ENCODE results near the gene MMS22L. TPM values are rescaled to one million over a fixed set of nuclear protein-coding genes. Genes with fewer than 3 reads are reported as not detected.

The MMS22L gene
- total and polyA plus RNA-seq, 10 of the 15 experiments (the other 5 are each of a cell fraction or from before 2014, with no cell fraction given): 5.0 to 33.9 (median 18.7) TPM

DNA sequence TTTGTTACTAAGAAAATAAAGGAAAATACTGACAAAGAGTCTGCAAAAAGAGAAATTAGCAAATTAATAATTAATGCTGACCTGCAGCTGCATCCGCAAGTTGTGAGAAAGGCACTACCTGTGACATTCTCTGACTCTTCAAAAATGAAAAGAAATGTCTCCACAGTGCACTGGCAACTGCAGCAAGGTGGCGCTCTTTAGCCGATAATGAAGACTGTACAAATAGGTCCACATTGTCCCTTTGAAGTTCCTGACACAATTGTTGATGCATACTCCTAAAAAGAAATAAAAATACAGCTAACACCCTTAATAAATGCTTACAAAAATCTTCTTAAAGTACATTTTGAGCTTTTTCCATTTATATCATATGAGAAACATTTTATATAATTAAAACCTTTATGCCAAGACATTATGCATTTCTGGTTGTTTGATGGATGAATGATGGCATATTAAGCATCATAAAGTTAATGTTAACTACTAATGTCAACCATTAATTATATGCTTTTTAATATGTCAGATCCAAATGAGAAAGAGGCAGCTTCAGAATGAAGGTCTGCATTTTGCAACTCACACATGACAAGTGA, 96.5 kb downstream of the MMS22L start:
- POLR2A ChIA-PET: no interaction called here
- ATAC-seq (peak; percentile 99), FAIRE-seq (peak; percentile 78), DNase-seq (ENCODE audit: low read depth, low spot score) (peak; percentile 26)
- 14% methylated on average over 3 of the region's 3 CpGs for WGBS (ENCODE audit: insufficient coverage, insufficient replicate concordance, low lambda C conversion rate, missing lambda C conversion rate)
- Histone ChIP-seq H3K9me3 (replicated peaks; ENCODE audit: control insufficient read depth, insufficient read depth, low read length) (no peaks in the 10 kb centered on the region), H3K4me1 (ENCODE audit: control insufficient read depth, insufficient read depth, low read length) (no peaks in the 10 kb centered on the region), H3K79me2 (ENCODE audit: control insufficient read depth, insufficient read depth, low read length) (no peaks in the 10 kb centered on the region), H2AFZ (ENCODE audit: control insufficient read depth, low read depth, low read length) (no peak overlapping the region), H3K36me3 (ENCODE audit: control insufficient read depth in 2 of 2, insufficient read depth in 2 of 2, low read length in 1 of 2) (no peaks in the 10 kb centered on the region), H3K4me2 (ENCODE audit: control insufficient read depth, insufficient read depth) (no peak overlapping the region), H3K27ac (ENCODE audit: control insufficient read depth, insufficient read depth) (no peak overlapping the region), H3K4me3 (no peak overlapping the region), H4K20me1 (ENCODE audit: control insufficient read depth, insufficient read depth) (no peaks in the 10 kb centered on the region), H3K9ac (ENCODE audit: control insufficient read depth, insufficient read depth, low read length) (no peak overlapping the region), H3K27me3 (replicated peaks in 1 of 2; ENCODE audit: control insufficient read depth in 2 of 2, insufficient read depth in 2 of 2, low read length in 1 of 2) (no peaks in the 10 kb centered on the region)
- CTCF ChIA-PET: interaction anchor here (0.6 to 8.3 kb wide), 36 partner anchors 9 to 559 kb away, joined by 3 to 103 read pairs (median 4); no protein-coding TSS in a partner anchor
- in situ Hi-C loops (cut with MboI) (no loop called here), intact Hi-C loops (cut with micrococcal nuclease; ENCODE audit: unreplicated experiment) (loop anchor here (1.0 kb wide), 2 partner anchors 118 to 208 kb away; no protein-coding TSS in a partner anchor)
- RAD21 ChIA-PET (ENCODE audit: unreplicated experiment): interaction anchor here (0.6 to 3.5 kb wide), 8 partner anchors 10 to 207 kb away, joined by 3 to 18 read pairs (median 4); no protein-coding TSS in a partner anchor
- TF ChIP-seq SMC3 (IDR thresholded peaks at IDR 0.05; ENCODE audit: borderline replicate concordance, low read length): peak; percentile 78; the same call in 1 of the 2 replicates
- peak; percentile 83 to 95 (median 91); a peak in 5 of 6 replicates for TF ChIP-seq CTCF (IDR thresholded peaks at IDR 0.05 in 2 of 3, conservative IDR thresholded peaks at IDR 0.05 in 1 of 3; ENCODE audit: control insufficient read depth in 2 of 3, extremely low read depth in 1 of 3, insufficient read depth in 1 of 3, low read depth in 3 of 3, low read length in 3 of 3)
- peak; percentile 95 for TF ChIP-seq RAD21 (IDR thresholded peaks at IDR 0.05; ENCODE audit: insufficient read depth, low read depth, low read length)
- TF ChIP-seq, protein P1, sequence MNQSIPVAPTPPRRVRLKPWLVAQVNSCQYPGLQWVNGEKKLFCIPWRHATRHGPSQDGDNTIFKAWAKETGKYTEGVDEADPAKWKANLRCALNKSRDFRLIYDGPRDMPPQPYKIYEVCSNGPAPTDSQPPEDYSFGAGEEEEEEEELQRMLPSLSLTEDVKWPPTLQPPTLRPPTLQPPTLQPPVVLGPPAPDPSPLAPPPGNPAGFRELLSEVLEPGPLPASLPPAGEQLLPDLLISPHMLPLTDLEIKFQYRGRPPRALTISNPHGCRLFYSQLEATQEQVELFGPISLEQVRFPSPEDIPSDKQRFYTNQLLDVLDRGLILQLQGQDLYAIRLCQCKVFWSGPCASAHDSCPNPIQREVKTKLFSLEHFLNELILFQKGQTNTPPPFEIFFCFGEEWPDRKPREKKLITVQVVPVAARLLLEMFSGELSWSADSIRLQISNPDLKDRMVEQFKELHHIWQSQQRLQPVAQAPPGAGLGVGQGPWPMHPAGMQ (IDR thresholded peaks at IDR 0.05; ENCODE audit: borderline replicate concordance): no peak
- TF ChIP-seq SIN3A (IDR thresholded peaks at IDR 0.05; ENCODE audit: low read depth, low read length): no peak
- TF ChIP-seq YY1 (IDR thresholded peaks at IDR 0.05; ENCODE audit: low read depth, low read length): peak; percentile 75
- SMC1A ChIA-PET (ENCODE audit: uncharacterized antibody, unreplicated experiment): interaction anchor here (0.6 to 1.6 kb wide), 13 partner anchors 12 to 212 kb away, joined by 3 to 7 read pairs (median 4); no protein-coding TSS in a partner anchor
- BruUV-seq (replicated peaks): no TSS peak
